ENCODE measurements around the gene ATXN1. TPM values are rescaled to one million over a fixed set of nuclear protein-coding genes. Genes with fewer than 3 reads are reported as not detected.

ATXN1 gene
- total RNA-seq, 1 experiment from 2014 or later, result 5.6 TPM

DNA sequence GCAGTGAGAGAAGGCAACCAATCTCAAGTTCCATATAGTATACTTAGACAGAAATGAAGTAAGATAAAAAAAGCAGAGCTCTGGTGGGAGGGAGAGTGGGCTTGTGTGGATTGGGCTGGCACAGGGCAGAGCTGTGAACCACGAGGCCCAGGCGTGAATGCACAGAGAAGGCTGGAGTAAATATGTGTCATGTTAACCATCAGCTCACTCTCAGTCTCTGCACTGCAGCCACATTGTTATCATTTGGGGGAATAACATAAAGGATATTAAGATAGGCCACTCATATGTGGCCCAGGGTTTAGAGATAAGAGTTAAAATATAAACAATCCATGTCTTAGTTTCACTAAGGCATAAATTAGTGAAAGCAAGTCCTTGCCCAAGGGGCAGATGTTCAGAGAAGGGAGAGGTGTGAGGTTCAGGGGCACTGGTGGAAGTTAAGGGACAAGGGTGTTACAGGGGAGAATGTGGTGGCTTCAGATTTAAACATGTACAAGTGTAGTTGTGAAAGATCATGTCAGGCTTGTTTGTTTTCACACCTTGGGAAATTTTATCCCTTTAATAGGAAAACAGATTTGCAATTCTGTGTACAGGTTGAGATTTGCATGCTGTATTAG, 508.5 kb downstream of the ATXN1 start:
- Mint-ChIP-seq H3K9me3 (0 out of 5 replicates have a peak, but pooled peaks cover 0 to 3% of the 10 kb centered on the region in 2 experiments), H3K4me3 (no peak overlapping the region), H3K27me3 (ENCODE audit: low read depth) (peaks cover 1% of the 10 kb centered on the region), H3K27ac (no peak overlapping the region; a peak in 1 of 7 replicates), H3K4me1 (peaks cover 8 to 16% of the 10 kb centered on the region in 2 experiments), H3K36me3 (ENCODE audit: insufficient read depth in 1 of 3, low read depth in 3 of 3) (0 out of 7 replicates have a peak, but pooled peaks cover 0 to 2% (median 0%) of the 10 kb centered on the region in 3 experiments)
- no peak overlapping the region for H3K23ac ChIP-seq (ENCODE audit: insufficient read length, low read depth, low read length)
- H4K91ac ChIP-seq (ENCODE audit: insufficient read length, low read depth, low read length), result no peak overlapping the region
- H3K27me3 ChIP-seq (ENCODE audit: insufficient read depth, low read length), result no peaks in the 10 kb centered on the region
- no peak overlapping the region for H3K9ac ChIP-seq (ENCODE audit: extremely low read depth, insufficient read length, low read length)
- H3K4me1 ChIP-seq (ENCODE audit: insufficient read depth, low read length), result peaks cover 4% of the 10 kb centered on the region; the same call in 1 of the 2 replicates
- no peak overlapping the region for H2AFZ ChIP-seq (ENCODE audit: low read length)
- H3K56ac ChIP-seq (ENCODE audit: insufficient read length, low read depth, low read length), result no peak overlapping the region
- no peak overlapping the region for H2BK20ac ChIP-seq (ENCODE audit: low read depth, low read length, poor library complexity, severe bottlenecking)
- no peak overlapping the region for H4K5ac ChIP-seq (ENCODE audit: insufficient read length, low read depth, low read length)
- no peak overlapping the region for H3T11ph ChIP-seq (ENCODE audit: low read length)
- H3K79me2 ChIP-seq (ENCODE audit: insufficient read depth, low read length), result no peaks in the 10 kb centered on the region
- H3K14ac ChIP-seq (ENCODE audit: insufficient read depth, low read length), result no peak overlapping the region
- H2BK15ac ChIP-seq (ENCODE audit: low read depth, low read length), result no peak overlapping the region
- no peaks in the 10 kb centered on the region for H4K20me1 ChIP-seq (ENCODE audit: control insufficient read depth, insufficient read depth, insufficient read length)
- H3K27ac ChIP-seq (ENCODE audit: insufficient read length, low read depth, low read length), result no peak overlapping the region
- WGBS (ENCODE audit: extremely low coverage, insufficient read length, low lambda C conversion rate), result no CpG with 5 or more reads among the region's 2 CpGs
- H3K79me1 ChIP-seq (ENCODE audit: insufficient read depth, low read depth, low read length, poor library complexity, severe bottlenecking), result no peaks in the 10 kb centered on the region
- H2BK120ac ChIP-seq (ENCODE audit: low read depth, low read length, poor library complexity, severe bottlenecking), result no peak overlapping the region
- H3K18ac ChIP-seq (ENCODE audit: insufficient read length, low read depth, low read length), result no peak overlapping the region
- H3K9me3 ChIP-seq (ENCODE audit: control insufficient read depth, low read depth, low read length), result no peaks in the 10 kb centered on the region
- no peak for DNase-seq
- H3K4me2 ChIP-seq (ENCODE audit: insufficient read depth, insufficient read length, low read length), result no peak overlapping the region
- H3K4ac ChIP-seq (ENCODE audit: low read depth, low read length), result no peak overlapping the region
- H2BK12ac ChIP-seq (ENCODE audit: insufficient read length, low read depth, low read length), result no peak overlapping the region
- no peak overlapping the region for H2AK5ac ChIP-seq (ENCODE audit: insufficient read length, low read length)
- H4K8ac ChIP-seq (replicated peaks; ENCODE audit: insufficient read length, low read depth, low read length), result no peak overlapping the region
- no peak for TF ChIP-seq CTCF (conservative IDR thresholded peaks at IDR 0.05)
- no peaks in the 10 kb centered on the region for H3K23me2 ChIP-seq (ENCODE audit: insufficient read length, low read depth, low read length, poor library complexity, severe bottlenecking)
- H2BK5ac ChIP-seq (ENCODE audit: insufficient read length, low read length), result no peak overlapping the region
